HCT116 (cell line): ENCODE measurements around the gene MEG3. TPM values are rescaled to one million over a fixed set of nuclear protein-coding genes. Genes with fewer than 3 reads are reported as not detected.

ENCODE experiments used
- ATAC-seq: fragments of 200-7000 bp; cut with Tn5 transposase; 2 replicates; pipeline ENCODE4 v1.9.1; 2020; ENCODE audit warnings: mild to moderate bottlenecking, moderate library complexity
- BruUV-seq: library from RNA; stranded (reverse); fragments of 400-500 nt; replicated peaks from 2 replicates; lab custom pipeline; 2021; lab: Mats Ljungman, UMichigan
- CTCF ChIA-PET: fragments of 300-600 bp; sonication (Branson Sonifier 250); formaldehyde crosslinking; loops from one replicate; lab custom pipeline; 2021; ENCODE audit warnings: antibody characterized with exemption; lab: Charles Lee
- POLR2A ChIA-PET: fragments of 300-600, 350-600 bp; sonication (Branson Sonifier 250); formaldehyde crosslinking; loops from one replicate; lab custom pipeline; 2021; ENCODE audit warnings: antibody characterized with exemption; lab: Charles Lee
- RAD21 ChIA-PET, 2 experiments: fragments of 300-600 bp; sonication (Branson Sonifier 250); formaldehyde crosslinking; loops; one replicate each; lab custom pipeline; 2023; ENCODE audit warnings: low total read pairs in 2 of 2; ENCODE audit not compliant: uncharacterized antibody in 2 of 2, unreplicated experiment in 2 of 2, low non-redundant PET in 1 of 2; lab: Charles Lee
- DNase-seq: peaks from one replicate; pipeline ENCODE4 v3.0.0-alpha.2; 2010; ENCODE audit warnings: low read depth, low spot score
- H2AFZ ChIP-seq: fragments of 200-600 bp; shearing (Covaris generic), sonication (generic); 2 replicates; pipeline ENCODE4 v1.6.1; 2017; ENCODE audit warnings: low read depth, mixed run types, mixed read lengths, antibody characterized with exemption, low read length; ENCODE audit not compliant: poor library complexity, severe bottlenecking
- H3K27ac ChIP-seq: 2 replicates; pipeline ENCODE4 v1.5.1; 2012; ENCODE audit warnings: low read depth, low read length
- H3K27me3 ChIP-seq: fragments of 200-600 bp; sonication (generic); 2 replicates; pipeline ENCODE4 v1.6.1; 2016; ENCODE audit warnings: mixed run types, low read length, mixed read lengths; ENCODE audit not compliant: insufficient read depth
- H3K36me3 ChIP-seq, 2 experiments: fragments of 200-500 bp in 1 of 2; fragments of 200-600 bp in 1 of 2; sonication (Bioruptor generic) in 1 of 2; sonication (generic) in 1 of 2; 2 replicates each; pipeline versions ENCODE4 v1.5.1 to v1.6.1; 2014 to 2016; ENCODE audit warnings: low read length in 2 of 2, inconsistent platforms in 1 of 2, mixed read lengths in 1 of 2, mixed run types in 1 of 2; ENCODE audit not compliant: insufficient read depth in 2 of 2, control insufficient read depth in 1 of 2
- H3K4me1 ChIP-seq, 2 experiments: fragments of 200-600 bp in 1 of 2; sonication (generic) in 1 of 2; 2 replicates each; pipeline versions ENCODE4 v1.5.1 to v1.6.1; 2012 to 2017; ENCODE audit warnings: low read length in 2 of 2, inconsistent platforms in 1 of 2, mild to moderate bottlenecking in 1 of 2, mixed read lengths in 1 of 2, mixed run types in 1 of 2, moderate library complexity in 1 of 2; ENCODE audit not compliant: insufficient read depth in 2 of 2, control insufficient read depth in 1 of 2
- H3K4me2 ChIP-seq: fragments of 200-600 bp; sonication (generic); 2 replicates; pipeline ENCODE4 v1.6.1; 2017; ENCODE audit warnings: mixed run types, low read length, mixed read lengths
- H3K4me3 ChIP-seq, 2 experiments: fragments of 200-600 bp in 1 of 2; sonication (generic) in 1 of 2; replicated peaks in 1 of 2; 2 replicates each; pipeline ENCODE4 v1.5.1; 2011 to 2016; ENCODE audit warnings: low read length in 2 of 2, control low read depth in 1 of 2, low read depth in 1 of 2, mild to moderate bottlenecking in 1 of 2, mixed read lengths in 1 of 2, mixed run types in 1 of 2
- H3K79me2 ChIP-seq: fragments of 200-600 bp; sonication (generic); 2 replicates; pipeline ENCODE4 v1.6.1; 2017; ENCODE audit warnings: mild to moderate bottlenecking, mixed run types, low read length, moderate library complexity, mixed read lengths; ENCODE audit not compliant: insufficient read depth
- H3K9ac ChIP-seq: fragments of 200-600 bp; sonication (generic); 2 replicates; pipeline ENCODE4 v1.6.1; 2016; ENCODE audit warnings: low read length, mixed read lengths
- H3K9me2 ChIP-seq: fragments of 200-600 bp; sonication (generic), shearing (Covaris generic); 2 replicates; pipeline ENCODE4 v1.6.1; 2017; ENCODE audit warnings: mixed run types, mild to moderate bottlenecking, moderate library complexity; ENCODE audit not compliant: insufficient read depth
- H3K9me3 ChIP-seq, 2 experiments: fragments of 200-500 bp in 1 of 2; fragments of 200-600 bp in 1 of 2; sonication (Bioruptor generic) in 1 of 2; sonication (generic) in 1 of 2; 2 replicates each; pipeline ENCODE4 v1.6.1; 2014 to 2017; ENCODE audit warnings: low read length in 2 of 2, mixed read lengths in 2 of 2, inconsistent platforms in 1 of 2, low read depth in 1 of 2, mild to moderate bottlenecking in 1 of 2, mixed run types in 1 of 2, moderate library complexity in 1 of 2; ENCODE audit not compliant: control insufficient read depth in 1 of 2, insufficient read depth in 1 of 2
- H4K20me1 ChIP-seq: fragments of 200-600 bp; sonication (generic), shearing (Covaris generic); 2 replicates; pipeline ENCODE4 v1.6.1; 2017; ENCODE audit warnings: mixed run types, mild to moderate bottlenecking, moderate library complexity; ENCODE audit not compliant: insufficient read depth
- EZH2 ChIP-seq: fragments of 200-600 bp; sonication (generic); IDR thresholded peaks from 2 replicates; pipeline ENCODE4 v1.6.1; 2017; ENCODE audit warnings: antibody characterized with exemption, mixed run types
- EZH2phosphoT487 ChIP-seq: fragments of 200-600 bp; IDR thresholded peaks from 2 replicates; pipeline ENCODE4 v1.6.1; 2018; ENCODE audit warnings: antibody characterized with exemption, borderline replicate concordance
- FOSL1 ChIP-seq: IDR thresholded peaks from 2 replicates; pipeline ENCODE4 v1.6.1; 2012; ENCODE audit warnings: low read depth
- RAD21 ChIP-seq: IDR thresholded peaks from 2 replicates; pipeline ENCODE4 v1.6.1; 2012; ENCODE audit warnings: low read depth, mild to moderate bottlenecking
- REST ChIP-seq: IDR thresholded peaks from 2 replicates; pipeline ENCODE4 v1.6.1; 2012; ENCODE audit warnings: low read depth
- YY1 ChIP-seq: IDR thresholded peaks from 2 replicates; pipeline ENCODE4 v1.6.1; 2011; ENCODE audit warnings: low read length, low read depth, moderate library complexity, mild to moderate bottlenecking; ENCODE audit not compliant: insufficient replicate concordance; ENCODE audit errors: extremely low read depth
- ZNF274 ChIP-seq: fragments of 200-500 bp; sonication (Bioruptor generic); IDR thresholded peaks from 2 replicates; pipeline ENCODE4 v1.6.1; 2014; ENCODE audit warnings: mild to moderate bottlenecking, low read depth, low read length, inconsistent platforms
- intact Hi-C: fragments of 100-400 bp; cut with micrococcal nuclease; formaldehyde crosslinking; loops from 2 replicates; pipeline ENCODE4 v1.10.0; 2022
- total RNA-seq: library from RNA; stranded (reverse); gene quantifications from one replicate; pipeline ENCODE4 v1.2.1, GENCODE V29; 2021; ENCODE audit not compliant: unreplicated experiment
- TF ChIP-seq, protein P1 (sequence below): IDR thresholded peaks from 2 replicates; pipeline ENCODE4 v1.6.1; 2012

Gene MEG3
- total RNA-seq, 1 experiment from 2014 or later, result 2.5 TPM

DNA sequence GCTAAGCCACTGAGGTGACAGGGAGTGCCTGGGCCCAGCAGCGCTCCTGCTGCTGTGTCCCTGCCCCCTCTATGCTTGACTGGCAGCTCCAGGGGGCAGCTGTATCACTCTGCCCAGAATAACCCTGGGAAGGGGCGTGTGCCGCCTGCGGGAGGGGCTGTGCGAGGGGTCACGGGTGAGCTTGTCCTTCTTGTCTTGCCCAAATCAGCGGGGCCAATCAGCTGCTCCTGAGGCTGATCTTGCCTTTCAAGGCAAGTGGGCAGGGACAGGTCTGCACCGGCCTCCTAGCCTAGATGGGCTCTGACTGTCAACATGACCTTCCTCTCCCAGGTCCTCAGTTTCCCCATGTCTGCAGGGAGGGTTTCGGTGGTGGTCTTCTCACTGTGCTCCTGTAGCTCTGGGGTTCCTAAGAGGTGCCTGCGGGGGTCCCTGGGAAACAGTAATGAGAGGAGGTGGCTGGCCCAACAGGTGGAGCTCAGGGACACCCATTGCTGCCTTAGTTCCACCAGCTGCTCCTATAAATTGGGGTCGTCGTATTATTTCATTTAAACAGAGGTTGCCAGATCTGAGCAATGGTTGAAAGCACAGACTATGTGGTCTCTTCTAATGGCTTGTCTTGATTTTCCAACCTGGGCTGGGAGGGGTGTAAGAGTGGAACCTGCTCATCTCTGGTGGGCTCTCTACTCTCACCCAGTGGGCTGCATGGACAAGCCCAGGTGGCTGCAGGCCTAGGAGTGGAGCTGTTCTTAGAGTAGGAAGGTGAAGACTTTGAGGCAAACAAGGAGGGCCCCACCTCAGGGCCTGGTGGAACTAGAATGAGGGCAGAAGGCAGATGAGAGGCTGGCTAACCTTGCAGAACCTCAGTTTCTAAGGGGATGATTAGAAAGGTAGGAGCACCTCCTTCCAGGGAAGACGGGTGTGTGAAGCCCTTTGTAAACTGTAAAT, 65.9 kb downstream of the MEG3 start (continued):
- TF ChIP-seq REST, result no peak

DNA sequence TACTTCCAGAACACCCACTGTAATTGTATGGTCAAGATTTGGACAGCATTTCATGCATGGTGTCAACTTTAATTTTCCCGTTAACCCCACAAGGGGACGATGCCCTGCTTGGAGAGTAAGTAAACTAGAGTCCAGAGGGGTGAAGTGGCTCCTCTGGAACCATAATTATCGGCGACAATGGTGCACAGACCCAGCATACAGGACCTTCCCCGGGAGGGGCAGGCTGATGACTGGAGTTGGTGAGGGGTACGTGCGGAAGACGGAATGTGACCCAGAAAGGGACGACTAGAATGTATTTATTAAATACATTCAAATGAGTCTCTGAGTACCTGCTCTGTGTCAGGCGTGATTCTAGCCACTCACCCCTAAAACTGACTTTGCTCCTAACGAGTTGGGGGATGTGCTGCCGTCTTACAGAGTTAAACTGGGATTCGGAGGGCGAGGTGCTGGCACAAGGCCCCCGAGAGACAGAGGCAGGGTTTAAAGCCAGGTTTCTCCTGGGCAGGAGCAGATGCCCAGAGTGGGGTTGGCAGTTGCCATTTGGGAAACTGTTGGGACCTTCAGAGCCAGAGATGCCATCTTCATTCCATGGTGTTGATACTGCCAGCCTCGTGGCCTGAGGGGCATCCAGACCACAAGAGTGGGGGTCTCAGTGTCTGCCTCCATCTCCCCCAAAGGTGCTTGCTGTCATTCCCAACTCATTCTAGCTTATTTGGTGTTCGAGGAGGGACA, 66.7 kb downstream of the MEG3 start:
- ChIA-PET CTCF (interaction anchor here (1.3 kb wide), 1 partner anchor 9 kb away, joined by 3 read pairs; no protein-coding TSS in a partner anchor), RAD21 (no interaction called here), POLR2A (no interaction called here)
- Histone ChIP-seq H3K4me2 (no peak overlapping the region), H3K79me2 (no peaks in the 10 kb centered on the region), H3K27ac (no peak overlapping the region), H2AFZ (no peak overlapping the region), H3K4me3 (no peak overlapping the region), H3K9ac (no peak overlapping the region), H3K9me2 (no peaks in the 10 kb centered on the region), H4K20me1 (no peaks in the 10 kb centered on the region), H3K27me3 (no peaks in the 10 kb centered on the region), H3K4me1 (no peaks in the 10 kb centered on the region), H3K36me3 (no peaks in the 10 kb centered on the region), H3K9me3 (no peaks in the 10 kb centered on the region)
- DNase-seq (no peak), ATAC-seq (no peak)
- TF ChIP-seq EZH2 (no peak), FOSL1 (no peak), REST (no peak), RAD21 (no peak), ZNF274 (no peak), YY1 (no peak), EZH2phosphoT487 (no peak)
- TF ChIP-seq, protein P1, sequence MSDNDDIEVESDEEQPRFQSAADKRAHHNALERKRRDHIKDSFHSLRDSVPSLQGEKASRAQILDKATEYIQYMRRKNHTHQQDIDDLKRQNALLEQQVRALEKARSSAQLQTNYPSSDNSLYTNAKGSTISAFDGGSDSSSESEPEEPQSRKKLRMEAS, result no peak
- intact Hi-C loops, result no loop called here
- no TSS peak for BruUV-seq
